Muscle of back (tissue), 11 donors: ENCODE measurements around the gene ACOT11. TPM values are rescaled to one million over a fixed set of nuclear protein-coding genes. Genes with fewer than 3 reads are reported as not detected.

Source experiments
- DNase-seq, 3 donors: peaks; one replicate each; pipeline versions ENCODE4 v3.0.0 to v3.0.0-alpha.2; 2013
- polyA plus RNA-seq, 10 donors: library from polyadenylated mRNA; unstranded; fragments of 120-200 nt; gene quantifications; one replicate each; pipeline ENCODE4 v1.2.1, GENCODE V29; 2013; ENCODE audit not compliant: insufficient read length in 10 of 10

The ACOT11 gene
- polyA plus RNA-seq, 10 donors: 2.6 to 10.0 (median 5.3) TPM

DNA sequence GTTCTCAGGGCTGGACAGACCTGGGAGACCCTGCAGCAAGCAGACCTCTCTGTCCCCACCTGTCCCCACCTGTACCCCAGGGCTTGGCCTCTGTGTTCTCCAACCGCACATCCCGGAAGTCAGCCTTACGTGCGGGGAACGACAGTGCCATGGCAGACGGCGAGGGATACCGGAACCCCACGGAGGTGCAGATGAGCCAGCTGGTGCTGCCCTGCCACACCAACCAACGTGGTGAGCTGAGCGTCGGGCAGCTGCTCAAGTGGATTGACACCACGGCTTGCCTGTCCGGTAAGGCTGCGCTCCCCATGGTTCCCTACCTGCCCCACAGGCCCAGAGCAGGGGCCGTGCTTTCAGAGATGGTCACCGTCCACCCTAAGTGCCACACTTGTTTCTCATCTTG, 36.5 kb downstream of the ACOT11 start:
- DNase-seq: no peak

DNA sequence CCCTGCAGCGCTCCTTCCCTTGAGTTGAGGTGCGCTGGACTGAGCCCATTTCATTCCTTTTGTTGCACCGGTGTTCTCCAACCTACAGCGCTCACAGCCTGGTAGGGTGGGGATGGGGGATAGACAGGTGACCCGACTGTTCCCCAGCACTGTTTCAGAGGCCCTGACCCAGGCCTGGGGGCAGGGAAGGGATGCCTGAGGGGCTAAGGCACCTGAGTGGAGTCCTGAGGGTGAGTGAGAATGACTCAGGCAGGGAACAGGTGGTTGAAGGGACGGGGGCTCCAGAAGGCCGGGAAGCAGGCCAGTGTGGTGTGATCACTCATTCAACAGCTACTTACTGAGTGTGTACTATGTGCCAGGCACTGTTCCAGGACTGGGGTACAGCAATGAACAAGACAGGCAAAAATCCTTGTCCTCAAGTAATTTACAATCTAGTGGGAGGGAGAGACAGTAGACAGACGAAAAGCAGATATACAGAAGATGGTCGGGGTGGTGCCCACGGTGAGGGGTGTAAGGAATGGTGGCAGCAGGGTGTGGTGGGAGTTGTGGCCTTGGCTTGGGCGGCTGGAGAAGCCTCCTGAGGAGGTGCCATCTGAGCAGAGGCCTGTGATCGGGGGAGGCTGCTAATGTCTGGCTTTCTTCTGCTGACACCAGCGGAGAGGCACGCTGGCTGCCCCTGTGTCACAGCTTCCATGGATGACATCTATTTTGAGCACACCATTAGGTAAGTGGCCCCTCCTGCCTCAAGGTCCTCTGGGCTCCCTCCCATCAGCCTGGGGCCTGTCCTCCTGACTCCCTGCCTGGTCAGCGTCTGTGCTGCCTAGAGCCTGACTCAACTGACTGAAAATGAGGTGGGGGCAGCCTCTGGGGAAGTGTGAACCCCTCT, 37.4 kb downstream of the ACOT11 start:
- no peak for DNase-seq

DNA sequence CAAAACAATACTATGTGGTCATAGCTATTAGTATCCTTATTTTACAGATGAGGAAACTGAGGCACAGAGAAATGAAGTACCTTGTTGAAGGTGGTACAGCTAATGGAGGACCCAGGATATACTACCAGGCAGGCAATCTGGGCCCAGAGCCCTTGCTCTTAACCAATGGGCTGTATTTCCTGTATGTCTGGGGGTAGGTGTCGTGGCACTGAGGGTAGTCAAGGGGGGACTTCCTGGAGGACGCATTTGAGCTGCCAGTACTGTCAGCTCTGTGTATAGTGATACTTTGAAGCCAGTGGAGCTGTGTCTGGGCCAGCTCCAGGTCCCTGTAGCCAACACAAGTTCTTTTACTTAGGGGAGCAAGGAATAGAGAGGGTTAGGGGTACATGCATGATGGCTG, 40.3 kb downstream of the ACOT11 start:
- DNase-seq: no peak

DNA sequence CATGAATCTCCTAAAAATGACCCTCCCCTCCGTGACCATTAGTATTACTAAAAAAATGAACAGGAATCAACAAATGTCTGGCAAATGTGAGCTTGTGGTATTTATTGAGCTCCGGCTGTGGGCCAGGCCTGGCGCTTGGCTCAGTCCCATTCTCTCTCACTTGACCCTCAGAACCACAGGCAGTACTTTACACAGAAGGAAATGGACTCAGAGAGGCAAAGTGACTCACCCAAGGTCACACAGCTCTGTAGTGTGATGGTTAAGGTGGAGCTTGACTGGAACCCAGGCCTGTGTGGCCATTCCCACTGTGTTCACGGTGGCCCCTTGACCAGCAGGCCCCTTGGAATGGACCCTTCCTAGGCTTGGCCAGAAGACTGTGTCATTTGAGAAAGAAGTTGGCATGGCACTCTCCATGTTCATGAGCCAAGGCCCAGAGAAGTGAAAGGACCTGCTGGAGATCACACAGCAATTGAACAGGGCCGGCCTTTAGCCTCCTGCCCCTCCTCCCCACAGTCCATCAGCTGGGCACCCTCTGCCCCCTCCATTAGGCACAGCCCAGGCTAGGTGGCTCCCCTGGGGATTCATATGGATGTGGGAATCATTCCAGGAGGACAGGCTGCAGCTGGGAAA, 43.2 kb downstream of the ACOT11 start:
- no peak for DNase-seq

DNA sequence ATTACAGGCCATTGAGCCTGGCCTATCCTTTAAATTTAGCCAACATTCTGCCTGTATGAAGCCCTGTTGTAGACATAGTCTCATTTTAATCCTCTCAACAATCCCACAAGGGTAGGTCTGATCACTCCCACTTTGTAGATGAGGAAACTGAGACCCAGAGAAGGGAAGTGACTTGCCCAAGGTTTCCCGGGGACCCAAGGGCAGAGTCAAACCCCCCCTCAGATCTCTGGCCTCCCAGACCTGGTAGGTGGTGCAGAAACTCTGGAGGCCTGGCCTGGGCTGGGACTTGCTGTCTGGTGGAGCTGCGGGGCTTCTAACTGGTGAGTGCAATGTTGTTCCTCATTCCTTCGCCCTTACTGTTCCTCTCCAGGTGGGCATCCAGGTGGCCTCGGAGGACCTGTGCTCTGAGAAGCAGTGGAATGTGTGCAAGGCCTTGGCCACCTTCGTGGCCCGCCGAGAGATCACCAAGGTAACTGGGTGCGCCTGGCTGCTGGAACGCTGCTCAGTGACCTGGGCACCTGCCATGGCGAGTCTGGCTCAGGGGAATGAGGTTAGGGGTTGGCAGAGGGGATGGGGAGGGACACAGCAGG, 45.6 kb downstream of the ACOT11 start:
- no peak for DNase-seq

DNA sequence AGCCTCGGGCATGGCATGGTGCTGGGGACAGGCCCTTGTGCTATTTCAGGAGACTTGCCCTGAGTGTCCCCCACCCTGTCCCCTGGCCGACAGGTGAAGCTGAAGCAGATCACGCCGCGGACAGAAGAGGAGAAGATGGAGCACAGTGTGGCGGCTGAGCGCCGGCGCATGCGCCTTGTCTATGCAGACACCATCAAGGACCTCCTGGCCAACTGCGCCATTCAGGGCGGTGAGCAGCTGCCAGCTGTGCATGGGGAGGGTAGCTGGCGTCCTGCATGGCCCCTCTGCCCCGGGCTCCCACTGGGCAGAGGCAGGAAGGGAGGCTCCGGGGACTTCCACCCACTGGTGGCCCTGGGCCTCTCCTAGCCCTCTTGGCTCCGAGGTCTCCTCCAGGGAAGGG, 46.4 kb downstream of the ACOT11 start:
- DNase-seq: no peak

DNA sequence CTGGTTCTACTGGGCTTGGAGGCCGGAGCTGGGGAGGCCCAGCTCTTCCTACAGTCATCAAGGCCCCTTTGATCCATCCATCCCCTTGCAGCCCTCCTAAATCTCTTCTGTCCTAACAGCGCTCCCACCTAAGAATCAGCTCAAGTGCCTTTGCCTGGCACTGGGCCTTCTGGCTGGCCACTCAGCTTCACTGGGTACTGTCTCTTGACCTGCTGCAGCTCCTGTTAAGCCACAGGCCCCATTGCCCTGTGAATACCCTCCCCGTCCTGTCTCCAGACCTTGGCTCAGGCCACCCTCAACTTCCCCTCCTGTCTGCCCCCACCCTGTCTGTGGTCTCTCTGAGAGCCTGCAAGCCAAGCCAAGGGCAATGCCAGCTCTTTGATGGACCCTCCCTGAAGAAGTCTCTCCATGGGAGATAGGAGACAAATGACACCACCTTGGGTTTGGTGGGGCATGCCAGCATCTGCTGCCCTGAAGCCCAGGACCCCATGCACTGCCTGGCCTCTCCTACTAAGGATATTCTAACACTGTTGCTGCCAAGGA, 48.0 kb downstream of the ACOT11 start:
- no peak for DNase-seq

DNA sequence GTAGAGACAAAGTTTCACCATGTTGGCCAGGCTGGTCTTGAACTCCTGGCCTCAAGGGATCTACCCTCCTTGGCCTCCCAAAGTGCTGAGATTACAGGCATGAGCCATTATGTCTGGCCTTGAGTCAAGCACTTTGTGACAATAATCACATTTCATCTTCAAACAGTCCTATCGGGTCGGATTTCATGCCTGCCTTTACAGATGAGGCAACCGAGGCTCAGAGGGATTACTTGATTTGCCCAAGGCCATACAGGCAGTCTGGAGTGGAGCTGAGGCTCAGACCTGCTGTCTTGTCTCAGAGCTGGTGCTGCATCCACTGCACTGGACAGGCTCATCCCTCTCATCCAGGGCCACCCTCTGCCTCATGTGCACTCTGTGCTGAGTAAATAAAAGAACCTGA, 48.7 kb downstream of the ACOT11 start:
- no peak for DNase-seq

DNA sequence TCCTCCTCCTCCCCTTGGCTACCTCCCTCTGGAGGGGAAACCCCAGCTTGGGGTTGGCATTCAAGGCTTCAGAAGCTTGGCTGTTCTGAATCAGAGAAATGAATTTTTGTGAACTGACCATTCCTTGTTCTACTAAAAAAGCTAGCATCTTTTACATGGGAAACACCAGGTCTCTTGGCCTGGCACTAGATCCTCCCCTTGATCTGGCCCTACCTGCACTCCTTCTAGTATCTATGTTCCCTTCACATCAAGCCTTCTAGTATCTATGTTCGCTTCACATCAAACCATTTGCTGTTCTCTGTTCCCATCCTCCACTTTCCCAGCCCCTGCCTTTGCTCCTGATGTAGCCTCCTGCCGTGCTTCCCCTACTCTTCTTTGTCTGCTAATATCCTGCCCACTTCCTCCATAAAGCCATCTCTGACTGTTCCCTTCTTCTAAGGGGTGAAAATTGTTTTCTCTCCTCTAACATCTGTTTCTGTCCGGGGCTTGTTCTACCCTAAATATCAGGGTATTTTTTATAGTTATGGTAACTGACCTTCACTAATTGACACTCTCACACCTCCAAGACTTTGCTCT, 49.5 kb downstream of the ACOT11 start:
- no peak for DNase-seq

DNA sequence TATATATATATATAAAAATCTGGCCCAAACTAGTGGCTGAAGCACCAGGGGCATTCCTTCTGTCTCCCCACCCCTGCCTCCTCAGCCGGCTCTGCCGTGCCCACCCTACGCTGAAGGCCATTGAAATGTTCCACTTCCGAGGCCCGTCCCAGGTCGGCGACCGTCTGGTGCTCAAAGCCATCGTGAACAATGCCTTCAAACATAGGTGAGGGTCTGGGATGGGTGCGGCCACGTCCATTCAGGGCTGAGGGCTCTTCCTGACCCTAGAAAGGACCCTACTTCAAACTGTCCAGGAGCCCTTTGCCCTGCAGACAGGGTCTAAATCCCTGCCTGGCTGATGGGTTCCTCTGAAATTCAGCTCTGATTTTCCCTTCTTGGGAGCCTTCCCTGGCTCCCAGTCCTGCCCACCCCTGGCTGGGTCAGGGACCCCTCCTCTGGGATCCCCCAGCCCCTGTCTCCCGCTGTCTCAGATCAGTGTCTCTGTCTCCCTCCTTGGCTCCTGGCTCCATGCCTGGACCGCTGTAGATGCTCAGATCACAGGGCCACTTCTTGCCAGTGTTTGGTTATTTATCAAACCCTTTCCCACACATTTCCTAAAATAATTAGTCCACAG, 51.3 kb downstream of the ACOT11 start:
- DNase-seq: no peak

DNA sequence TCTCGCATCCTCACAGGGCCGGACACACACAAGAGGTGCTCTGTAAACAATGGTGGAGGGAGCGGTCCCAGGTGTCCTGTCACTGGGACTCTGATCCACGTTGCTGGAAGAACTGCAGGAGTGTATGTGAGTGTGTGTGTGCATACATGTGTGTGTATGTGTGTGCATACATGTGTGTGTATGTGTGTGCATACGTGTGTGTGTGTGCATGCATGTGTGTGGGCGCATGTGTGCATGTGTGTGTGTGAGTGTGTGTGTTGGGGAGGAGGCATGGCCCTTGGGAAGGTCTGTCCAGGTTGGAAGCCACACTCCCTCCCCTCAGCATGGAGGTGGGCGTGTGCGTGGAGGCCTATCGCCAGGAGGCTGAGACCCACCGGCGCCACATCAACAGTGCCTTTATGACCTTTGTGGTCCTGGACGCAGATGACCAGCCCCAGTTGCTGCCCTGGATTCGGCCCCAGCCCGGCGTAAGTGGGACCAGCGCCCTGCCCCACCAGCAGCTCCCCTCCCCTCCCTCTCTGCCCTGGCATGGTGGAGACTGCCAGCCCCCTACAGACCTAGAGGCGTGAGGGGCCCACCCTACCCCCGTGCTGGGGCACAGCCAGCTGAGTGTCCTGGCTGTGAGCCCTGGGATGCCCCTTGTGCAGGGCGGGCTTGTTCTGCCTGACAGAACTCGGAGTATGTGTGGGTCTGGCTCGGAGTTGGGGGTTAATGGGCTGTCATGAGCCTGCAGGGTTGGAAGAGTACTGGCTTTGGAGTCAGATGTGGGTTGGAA, 53.1 kb downstream of the ACOT11 start:
- DNase-seq: no peak

DNA sequence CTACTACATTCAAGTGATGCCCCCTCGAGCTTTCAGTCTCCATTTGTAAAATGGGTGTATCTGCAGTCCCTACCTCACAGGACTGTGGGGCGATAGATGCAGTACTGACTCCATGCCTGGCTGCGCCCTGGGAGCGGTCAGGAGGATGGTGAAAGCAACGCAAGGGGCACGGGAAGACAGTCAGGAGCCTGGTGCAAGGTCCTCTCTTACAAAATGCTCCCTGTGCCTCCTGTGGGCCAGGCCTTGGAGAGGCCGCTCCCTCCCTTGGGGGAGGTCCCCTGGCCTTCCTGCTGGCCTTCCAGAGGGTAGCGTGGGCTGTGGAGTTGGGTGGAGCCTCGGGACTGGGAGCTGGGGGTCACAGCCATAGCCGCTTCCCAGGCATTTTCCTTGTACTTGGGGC, 53.7 kb downstream of the ACOT11 start:
- DNase-seq: no peak

DNA sequence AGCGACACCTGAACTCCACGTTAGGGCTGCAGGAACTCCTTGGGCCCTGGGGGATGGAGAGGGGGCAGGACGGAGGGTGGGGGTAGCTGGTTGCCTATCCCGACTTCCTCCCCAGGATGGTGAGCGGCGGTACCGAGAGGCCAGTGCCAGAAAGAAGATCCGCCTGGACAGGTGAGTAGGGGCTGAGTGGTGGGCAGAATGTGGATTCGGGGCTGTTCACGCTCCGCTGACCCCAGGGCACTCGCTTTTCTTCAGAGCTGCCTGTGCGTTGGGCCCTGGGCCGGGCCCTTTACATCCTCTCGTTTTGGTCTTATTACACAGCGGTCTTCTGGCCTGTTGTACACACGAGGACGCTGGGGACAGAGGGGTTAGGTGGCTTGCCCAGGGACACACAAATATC, 54.5 kb downstream of the ACOT11 start:
- DNase-seq: no peak

DNA sequence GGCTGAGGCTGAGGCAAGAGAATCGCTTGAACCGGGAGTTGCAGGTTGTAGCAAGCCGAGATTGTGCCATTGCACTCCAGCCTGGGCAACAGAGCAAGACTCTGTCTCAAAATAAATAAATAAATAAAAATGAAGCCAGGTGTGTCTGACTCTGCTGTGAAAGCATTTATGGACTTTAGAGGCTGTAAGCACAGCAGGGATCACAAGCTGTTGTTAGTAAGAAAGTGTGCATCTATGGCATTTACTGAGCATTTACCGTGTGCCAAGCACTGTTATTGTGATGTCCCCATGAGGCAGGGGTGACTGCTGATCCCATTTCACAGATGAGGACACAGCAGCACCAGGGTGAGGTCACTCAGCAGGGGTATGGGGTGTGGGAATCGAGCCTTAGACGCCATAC, 55.2 kb downstream of the ACOT11 start:
- DNase-seq: no peak

DNA sequence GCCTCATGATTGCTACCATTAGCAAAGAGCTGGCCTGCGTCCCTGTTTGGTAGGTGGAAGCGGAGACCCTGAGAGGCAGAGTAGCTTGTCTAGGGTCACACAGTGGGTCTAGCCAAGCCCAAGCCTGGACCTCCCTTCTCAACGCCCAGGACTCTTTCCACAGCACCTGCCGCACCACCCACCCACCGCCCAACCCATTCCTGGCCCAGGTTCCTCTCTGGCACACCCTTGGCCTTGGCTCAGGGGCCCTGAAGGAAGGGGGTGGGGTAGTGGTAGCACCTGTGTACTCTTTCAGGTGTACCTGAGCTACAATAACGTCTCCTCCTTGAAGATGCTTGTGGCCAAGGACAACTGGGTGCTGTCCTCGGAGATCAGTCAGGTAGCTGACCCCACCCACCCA, 56.0 kb downstream of the ACOT11 start:
- no peak for DNase-seq

DNA sequence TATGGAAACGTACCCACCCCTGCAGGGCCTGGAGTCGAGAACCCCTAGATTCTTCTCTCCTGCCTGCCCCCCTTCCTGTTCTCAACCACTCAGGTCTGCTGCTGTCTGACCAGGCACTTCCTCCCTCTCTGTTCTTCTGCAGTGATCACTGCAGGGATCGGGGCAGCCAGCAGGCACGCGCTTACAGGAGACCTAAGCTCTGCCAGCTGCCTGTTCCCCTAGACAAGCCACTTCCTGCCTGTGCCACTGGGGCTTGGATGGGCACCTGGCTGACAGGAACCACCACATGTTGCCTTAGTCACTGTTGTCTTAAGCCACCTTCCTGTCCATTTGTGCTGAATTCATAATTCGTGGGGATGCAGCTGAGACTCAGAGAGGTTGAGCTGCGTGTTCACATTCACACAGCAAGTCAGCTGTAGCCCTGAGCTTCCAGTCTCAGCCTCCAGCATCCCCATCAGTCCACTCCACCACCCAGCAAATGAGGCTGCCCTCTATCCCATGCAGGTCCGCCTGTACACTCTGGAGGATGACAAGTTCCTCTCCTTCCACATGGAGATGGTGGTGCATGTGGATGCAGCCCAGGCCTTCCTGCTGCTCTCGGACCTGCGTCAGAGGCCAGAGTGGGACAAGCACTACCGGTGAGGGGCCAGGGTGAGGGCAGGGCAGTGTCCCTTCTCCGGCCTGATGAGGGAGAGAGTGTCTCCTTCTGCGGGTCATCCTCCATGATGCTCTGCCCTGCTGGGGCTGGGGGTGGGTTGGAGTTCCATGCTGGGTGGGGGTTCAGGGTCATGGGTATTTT, 56.7 kb downstream of the ACOT11 start:
- no peak for DNase-seq

DNA sequence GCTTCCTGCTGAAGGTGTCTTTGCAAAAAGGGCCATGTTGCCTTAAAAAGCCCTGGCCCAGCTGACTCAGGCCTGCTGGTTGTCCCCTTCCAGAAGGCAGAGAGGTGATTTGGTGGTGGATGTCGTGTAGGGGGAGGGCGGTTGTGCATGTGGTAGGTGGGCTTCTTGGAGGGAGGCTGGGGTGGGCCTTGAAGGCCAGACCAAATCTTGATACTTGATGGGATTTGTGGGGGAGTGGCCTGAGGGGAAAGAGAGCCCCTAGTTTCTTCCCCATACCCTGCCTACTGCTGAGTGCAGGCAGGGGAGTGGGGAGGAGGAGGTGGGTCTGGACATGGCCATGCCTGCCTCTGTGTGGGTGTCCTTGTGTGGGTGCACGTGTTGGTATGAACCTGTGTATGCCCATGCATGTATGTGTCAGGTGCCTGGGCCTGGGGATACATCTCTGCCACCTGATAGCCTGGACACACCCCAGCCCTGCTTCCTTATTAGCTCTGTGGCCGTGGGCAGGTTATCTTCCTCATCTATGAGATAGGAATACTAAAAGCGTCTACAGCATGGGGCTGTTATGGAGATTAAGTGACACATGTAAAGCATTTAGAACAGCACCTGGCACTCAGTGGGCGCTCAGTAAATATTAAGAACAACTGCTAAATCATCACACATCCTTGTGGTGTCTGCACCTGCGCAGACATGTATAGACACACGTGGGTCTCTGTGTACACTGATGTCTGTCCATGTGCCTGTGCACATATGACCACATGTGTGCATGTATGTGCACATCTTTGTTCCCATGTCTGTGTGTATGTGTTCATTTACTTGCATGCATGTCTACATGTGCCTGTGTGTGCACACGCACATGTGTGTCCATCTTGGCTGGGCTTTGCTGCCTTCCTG, 58.3 kb downstream of the ACOT11 start:
- no peak for DNase-seq

DNA sequence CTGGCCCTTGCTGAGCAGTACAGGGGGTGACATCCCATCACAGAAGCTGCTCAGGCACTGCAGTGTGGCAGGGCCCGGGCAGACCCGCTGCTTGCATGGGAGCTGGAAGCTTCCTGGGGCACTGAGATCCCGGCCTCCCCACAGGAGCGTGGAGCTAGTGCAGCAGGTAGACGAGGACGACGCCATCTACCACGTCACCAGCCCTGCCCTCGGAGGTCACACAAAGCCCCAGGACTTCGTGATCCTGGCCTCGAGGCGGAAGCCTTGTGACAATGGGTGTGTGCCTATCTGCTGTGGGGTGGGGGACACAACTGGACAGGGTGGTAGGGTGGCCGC, 58.9 kb downstream of the ACOT11 start:
- DNase-seq: no peak

DNA sequence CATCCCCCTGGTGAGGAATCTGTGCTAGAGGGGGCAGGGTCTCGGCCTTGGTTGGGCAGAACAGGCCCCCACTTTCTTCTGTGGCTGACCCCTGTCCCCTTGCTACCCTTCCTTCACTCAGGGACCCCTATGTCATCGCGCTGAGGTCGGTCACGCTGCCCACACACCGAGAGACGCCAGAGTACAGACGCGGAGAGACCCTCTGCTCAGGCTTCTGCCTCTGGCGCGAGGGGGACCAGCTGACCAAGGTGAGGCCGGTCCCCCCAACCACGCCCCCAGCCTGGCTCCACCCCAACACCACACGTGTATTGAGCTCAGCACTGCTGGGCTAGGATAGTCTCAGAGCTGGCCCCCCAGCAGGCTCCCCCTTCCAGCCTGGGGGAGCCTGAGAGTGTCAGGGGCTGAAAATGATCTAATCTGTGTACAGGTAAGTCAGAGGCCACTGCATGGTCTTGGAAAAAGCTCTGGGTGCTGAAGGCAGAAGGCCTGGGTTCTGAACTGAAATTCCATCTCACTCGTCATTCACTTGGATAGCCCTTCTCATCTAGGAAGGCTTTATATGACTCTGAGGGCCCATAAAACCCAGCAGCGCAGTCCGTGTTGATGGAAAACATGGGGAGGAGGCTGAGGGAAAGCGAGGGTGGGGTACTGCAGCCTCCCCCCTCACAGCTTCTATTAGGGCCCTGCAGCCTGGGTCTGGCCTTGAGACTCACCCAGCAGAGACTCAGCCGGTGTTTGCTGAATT, 60.0 kb downstream of the ACOT11 start:
- no peak for DNase-seq
